ENCODE results near the gene FGF12. TPM values are rescaled to one million over a fixed set of nuclear protein-coding genes. Genes with fewer than 3 reads are reported as not detected.

Gene FGF12
- total RNA-seq, 2 experiments from 2014 or later = 0.06 to 1.7 TPM

- Histone ChIP-seq H4K20me1 (ENCODE audit: insufficient read depth, low read length) (no peaks in the 10 kb centered on the region), H3K36me3 (ENCODE audit: insufficient read depth, low read length) (no peaks in the 10 kb centered on the region), H3K27ac (ENCODE audit: low read depth, low read length, poor library complexity, severe bottlenecking) (no peak overlapping the region), H3K9me3 (ENCODE audit: low read length) (no peaks in the 10 kb centered on the region), H3K4me1 (ENCODE audit: insufficient read depth, low read length, poor library complexity, severe bottlenecking) (peaks cover 5% of the 10 kb centered on the region), H2AFZ (ENCODE audit: low read length) (no peak overlapping the region), H3K4me3 (ENCODE audit: low read depth, low read length, poor library complexity, severe bottlenecking) (no peak overlapping the region), H3K9me2 (ENCODE audit: insufficient read depth, low read length) (no peaks in the 10 kb centered on the region), H3K79me2 (ENCODE audit: insufficient read depth, low read depth, low read length) (no peaks in the 10 kb centered on the region), H3K4me2 (ENCODE audit: low read length) (no peak overlapping the region)
- intact Hi-C loops (cut with micrococcal nuclease; ENCODE audit: unreplicated experiment) = no loop called here
- ChIA-PET CTCF (ENCODE audit: unreplicated experiment) (no interaction called here), POLR2A (interaction anchor here (0.6 to 1.7 kb wide), 5 partner anchors 10 to 247 kb away, joined by 3 to 6 read pairs (median 3); no protein-coding TSS in a partner anchor)
- TF ChIP-seq, protein P1, sequence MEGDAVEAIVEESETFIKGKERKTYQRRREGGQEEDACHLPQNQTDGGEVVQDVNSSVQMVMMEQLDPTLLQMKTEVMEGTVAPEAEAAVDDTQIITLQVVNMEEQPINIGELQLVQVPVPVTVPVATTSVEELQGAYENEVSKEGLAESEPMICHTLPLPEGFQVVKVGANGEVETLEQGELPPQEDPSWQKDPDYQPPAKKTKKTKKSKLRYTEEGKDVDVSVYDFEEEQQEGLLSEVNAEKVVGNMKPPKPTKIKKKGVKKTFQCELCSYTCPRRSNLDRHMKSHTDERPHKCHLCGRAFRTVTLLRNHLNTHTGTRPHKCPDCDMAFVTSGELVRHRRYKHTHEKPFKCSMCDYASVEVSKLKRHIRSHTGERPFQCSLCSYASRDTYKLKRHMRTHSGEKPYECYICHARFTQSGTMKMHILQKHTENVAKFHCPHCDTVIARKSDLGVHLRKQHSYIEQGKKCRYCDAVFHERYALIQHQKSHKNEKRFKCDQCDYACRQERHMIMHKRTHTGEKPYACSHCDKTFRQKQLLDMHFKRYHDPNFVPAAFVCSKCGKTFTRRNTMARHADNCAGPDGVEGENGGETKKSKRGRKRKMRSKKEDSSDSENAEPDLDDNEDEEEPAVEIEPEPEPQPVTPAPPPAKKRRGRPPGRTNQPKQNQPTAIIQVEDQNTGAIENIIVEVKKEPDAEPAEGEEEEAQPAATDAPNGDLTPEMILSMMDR (conservative IDR thresholded peaks at IDR 0.05; ENCODE audit: low read length) = no peak
- TF ChIP-seq EZH2phosphoT487 (IDR thresholded peaks at IDR 0.05; ENCODE audit: borderline replicate concordance, low read depth, low read length) = no peak
- no TSS peak for BruUV-seq (replicated peaks)
- no peak for DNase-seq (ENCODE audit: low spot score)
Observed at GRCh38 chr3:192165552-192165951, 561.8 kb downstream of the FGF12 start.

DNA sequence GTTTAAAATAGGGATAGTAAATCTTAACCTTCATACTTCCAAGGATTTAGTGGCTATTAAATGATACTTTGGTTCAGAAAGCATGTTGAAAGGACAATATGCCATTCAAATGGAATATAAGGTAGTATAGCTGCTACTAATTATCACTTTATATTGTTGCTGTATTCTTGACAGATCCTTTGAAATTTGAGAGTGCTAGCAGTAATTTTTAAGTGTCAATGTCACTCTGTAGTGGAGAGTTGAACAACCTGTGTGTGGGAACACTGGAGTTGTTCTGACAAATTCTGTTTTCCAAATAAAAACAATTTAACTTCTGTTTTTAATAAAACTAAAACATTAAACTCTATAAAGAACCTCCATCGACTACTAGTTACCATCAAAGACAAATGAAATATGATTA, 565.7 kb downstream of the FGF12 start:
- H4K20me1 ChIP-seq (ENCODE audit: insufficient read depth, low read length) = no peaks in the 10 kb centered on the region
- intact Hi-C loops (cut with micrococcal nuclease; ENCODE audit: unreplicated experiment) = no loop called here

GRCh38 chr3:192156382-192156781, 571.0 kb downstream of the FGF12 start:
- Histone ChIP-seq H2AFZ (ENCODE audit: low read length) (peak overlapping the region; percentile 78; the same call in 1 of the 2 replicates), H3K36me3 (ENCODE audit: insufficient read depth, low read length) (no peaks in the 10 kb centered on the region), H4K20me1 (ENCODE audit: insufficient read depth, low read length) (no peaks in the 10 kb centered on the region), H3K27ac (ENCODE audit: low read depth, low read length, poor library complexity, severe bottlenecking) (no peak overlapping the region), H3K4me2 (ENCODE audit: low read length) (peak overlapping the region; percentile 67; the same call in 1 of the 2 replicates), H3K4me1 (ENCODE audit: insufficient read depth, low read length, poor library complexity, severe bottlenecking) (peaks cover 16% of the 10 kb centered on the region), H3K79me2 (ENCODE audit: insufficient read depth, low read depth, low read length) (no peaks in the 10 kb centered on the region), H3K9me3 (ENCODE audit: low read length) (no peaks in the 10 kb centered on the region), H3K4me3 (ENCODE audit: low read depth, low read length, poor library complexity, severe bottlenecking) (no peak overlapping the region), H3K9me2 (ENCODE audit: insufficient read depth, low read length) (no peaks in the 10 kb centered on the region)
- ChIA-PET CTCF (ENCODE audit: unreplicated experiment) (no interaction called here), POLR2A (interaction anchor here (1.0 to 1.6 kb wide), 5 partner anchors 14 to 46 kb away, joined by 3 to 4 read pairs (median 3); no protein-coding TSS in a partner anchor)
- TF ChIP-seq, protein P1 (conservative IDR thresholded peaks at IDR 0.05; ENCODE audit: low read length) = no peak
- no peak for TF ChIP-seq EZH2phosphoT487 (IDR thresholded peaks at IDR 0.05; ENCODE audit: borderline replicate concordance, low read depth, low read length)
- BruUV-seq (replicated peaks) = no TSS peak
- intact Hi-C loops (cut with micrococcal nuclease; ENCODE audit: unreplicated experiment) = no loop called here
- DNase-seq (ENCODE audit: low spot score) = no peak

More for the DNA sequence above, 565.7 kb downstream of the FGF12 start:
- no peaks in the 10 kb centered on the region for H3K79me2 ChIP-seq (ENCODE audit: insufficient read depth, low read depth, low read length)
- H2AFZ ChIP-seq (ENCODE audit: low read length) = no peak overlapping the region
- no peaks in the 10 kb centered on the region for H3K9me2 ChIP-seq (ENCODE audit: insufficient read depth, low read length)
- H3K36me3 ChIP-seq (ENCODE audit: insufficient read depth, low read length) = no peaks in the 10 kb centered on the region
- BruUV-seq (replicated peaks) = no TSS peak
- H3K9me3 ChIP-seq (ENCODE audit: low read length) = no peaks in the 10 kb centered on the region
- DNase-seq (ENCODE audit: low spot score) = no peak
- POLR2A ChIA-PET = interaction anchor here (1.1 to 1.2 kb wide), 2 partner anchors 22 to 30 kb away, joined by 3 to 4 read pairs; no protein-coding TSS in a partner anchor
- CTCF ChIA-PET (ENCODE audit: unreplicated experiment) = no interaction called here
- H3K4me2 ChIP-seq (ENCODE audit: low read length) = no peak overlapping the region
- no peak for TF ChIP-seq EZH2phosphoT487 (IDR thresholded peaks at IDR 0.05; ENCODE audit: borderline replicate concordance, low read depth, low read length)
- TF ChIP-seq, protein P1 (conservative IDR thresholded peaks at IDR 0.05; ENCODE audit: low read length) = no peak
- H3K27ac ChIP-seq (ENCODE audit: low read depth, low read length, poor library complexity, severe bottlenecking) = no peak overlapping the region
- no peak overlapping the region for H3K4me3 ChIP-seq (ENCODE audit: low read depth, low read length, poor library complexity, severe bottlenecking)
- peaks cover 2% of the 10 kb centered on the region for H3K4me1 ChIP-seq (ENCODE audit: insufficient read depth, low read length, poor library complexity, severe bottlenecking)

Measured in OCI-LY7 (cell line).